Hepatocyte (in vitro differentiated cells): ENCODE data around the gene TMCC2. TPM values are rescaled to one million over a fixed set of nuclear protein-coding genes. Genes with fewer than 3 reads are reported as not detected.

Source experiments
- DNase-seq: peaks from one replicate; pipeline ENCODE4 v3.0.0-alpha.2; 2016; ENCODE audit warnings: low spot score
- H2AFZ ChIP-seq: fragments of 200-600 bp; sonication (generic); 2 replicates; pipeline ENCODE4 v1.6.0; 2016; ENCODE audit warnings: antibody characterized with exemption, mild to moderate bottlenecking
- H3K27ac ChIP-seq: fragments of 200-600 bp; sonication (generic); 2 replicates; pipeline ENCODE4 v1.5.1; 2016; ENCODE audit warnings: mild to moderate bottlenecking
- H3K27me3 ChIP-seq: fragments of 200-600 bp; sonication (generic); 2 replicates; pipeline ENCODE4 v1.6.1; 2016
- H3K36me3 ChIP-seq: fragments of 200-600 bp; sonication (generic); replicated peaks from 2 replicates; pipeline ENCODE4 v1.5.1; 2016; ENCODE audit warnings: low read depth; ENCODE audit not compliant: insufficient read depth
- H3K4me1 ChIP-seq: fragments of 200-600 bp; sonication (generic); 2 replicates; pipeline ENCODE4 v1.5.1; 2016; ENCODE audit warnings: mild to moderate bottlenecking, moderate library complexity; ENCODE audit not compliant: insufficient read depth
- H3K4me2 ChIP-seq: fragments of 200-600 bp; sonication (generic); 2 replicates; pipeline ENCODE4 v1.6.0; 2016
- H3K4me3 ChIP-seq: fragments of 200-600 bp; sonication (generic); 2 replicates; pipeline ENCODE4 v1.5.1; 2016; ENCODE audit warnings: mild to moderate bottlenecking
- H3K79me2 ChIP-seq: fragments of 200-600 bp; sonication (generic); 2 replicates; pipeline ENCODE4 v1.6.0; 2017; ENCODE audit warnings: mild to moderate bottlenecking
- H3K9me2 ChIP-seq: fragments of 200-600 bp; sonication (generic); replicated peaks from 2 replicates; pipeline ENCODE4 v1.6.0; 2017; ENCODE audit warnings: mild to moderate bottlenecking; ENCODE audit not compliant: insufficient read depth
- H3K9me3 ChIP-seq: fragments of 200-600 bp; sonication (generic); 2 replicates; pipeline ENCODE4 v1.5.1; 2016; ENCODE audit warnings: low read depth, mild to moderate bottlenecking
- H4K20me1 ChIP-seq: fragments of 200-600 bp; sonication (generic); 2 replicates; pipeline ENCODE4 v1.6.0; 2016; ENCODE audit warnings: mild to moderate bottlenecking; ENCODE audit not compliant: insufficient read depth, poor library complexity, severe bottlenecking
- CTCF ChIP-seq: fragments of 200-600 bp; sonication (generic); IDR thresholded peaks from 2 replicates; pipeline ENCODE4 v1.5.1; 2016; ENCODE audit warnings: antibody characterized with exemption, mild to moderate bottlenecking; ENCODE audit not compliant: poor library complexity
- EZH2 ChIP-seq: fragments of 200-600 bp; sonication (generic); IDR thresholded peaks from 2 replicates; pipeline ENCODE4 v1.6.1; 2016; ENCODE audit warnings: antibody characterized with exemption, mild to moderate bottlenecking, borderline replicate concordance
- EZH2phosphoT487 ChIP-seq: fragments of 200-600 bp; sonication (generic); IDR thresholded peaks from one replicate; pipeline ENCODE4 v1.6.1; 2018; ENCODE audit warnings: antibody characterized with exemption, mild to moderate bottlenecking, low read depth, moderate library complexity; ENCODE audit not compliant: unreplicated experiment, severe bottlenecking
- WGBS: methylation state at CpG from one replicate; pipeline ENCODE4 v1.1.6; 2016; ENCODE audit warnings: low lambda C conversion rate; ENCODE audit errors: missing lambda C conversion rate; 5-methylcytosine and 5-hydroxymethylcytosine counted together
- polyA plus RNA-seq: library from polyadenylated mRNA; unstranded; fragments of >200 nt; fragmentation: Nextera tagmentation; extraction: Ambion mirVana; gene quantifications from 2 replicates; pipeline ENCODE4 v1.2.1, GENCODE V29; 2016
- total RNA-seq: library from RNA; depleted of rRNA; stranded (reverse); fragments of >200 nt; gene quantifications from 2 replicates; pipeline ENCODE4 v1.2.3, GENCODE V29; 2014

The TMCC2 gene
- total and polyA plus RNA-seq, 2 experiments from 2014 or later: 2.5 to 2.9 TPM

- H3K4me2 ChIP-seq: no peak overlapping the region
- no peak overlapping the region for H2AFZ ChIP-seq
- no peak overlapping the region for H3K4me3 ChIP-seq
- no peaks in the 10 kb centered on the region for H3K79me2 ChIP-seq
- no peak overlapping the region for H3K27ac ChIP-seq
- WGBS: 86% methylated on average over 3 of the region's 3 CpGs
- no peak for DNase-seq
- H4K20me1 ChIP-seq: no peaks in the 10 kb centered on the region
- H3K36me3 ChIP-seq: no peaks in the 10 kb centered on the region
- TF ChIP-seq EZH2phosphoT487 (no peak), EZH2 (no peak), CTCF (no peak)
- H3K9me2 ChIP-seq: no peaks in the 10 kb centered on the region
- H3K27me3 ChIP-seq: no peaks in the 10 kb centered on the region
- no peaks in the 10 kb centered on the region for H3K9me3 ChIP-seq
- H3K4me1 ChIP-seq: no peaks in the 10 kb centered on the region
Observed at GRCh38 chr1:205239078-205239477, 11.3 kb downstream of the TMCC2 start.

GRCh38 chr1:205240118-205240517 is 12.4 kb downstream of the TMCC2 start:
- DNase-seq: no peak
- TF ChIP-seq EZH2 (no peak), EZH2phosphoT487 (no peak), CTCF (no peak)
- no peaks in the 10 kb centered on the region for H3K36me3 ChIP-seq
- no peak overlapping the region for H2AFZ ChIP-seq
- H3K79me2 ChIP-seq: no peaks in the 10 kb centered on the region
- no peaks in the 10 kb centered on the region for H3K9me3 ChIP-seq
- H3K4me2 ChIP-seq: no peak overlapping the region
- WGBS: 70% methylated on average over 6 of the region's 6 CpGs
- H3K4me3 ChIP-seq: no peak overlapping the region
- no peaks in the 10 kb centered on the region for H3K27me3 ChIP-seq
- no peaks in the 10 kb centered on the region for H3K4me1 ChIP-seq
- H3K9me2 ChIP-seq: no peaks in the 10 kb centered on the region
- H4K20me1 ChIP-seq: no peaks in the 10 kb centered on the region
- no peak overlapping the region for H3K27ac ChIP-seq

GRCh38 chr1:205240569-205240968 is 12.8 kb downstream of the TMCC2 start:
- H3K4me2 ChIP-seq: no peak overlapping the region
- no peaks in the 10 kb centered on the region for H3K4me1 ChIP-seq
- H2AFZ ChIP-seq: no peak overlapping the region
- no peak for DNase-seq
- WGBS: 88% methylated on average over 3 of the region's 3 CpGs
- no peaks in the 10 kb centered on the region for H3K36me3 ChIP-seq
- no peak overlapping the region for H3K4me3 ChIP-seq
- TF ChIP-seq EZH2 (no peak), CTCF (no peak), EZH2phosphoT487 (no peak)
- no peaks in the 10 kb centered on the region for H3K27me3 ChIP-seq
- no peaks in the 10 kb centered on the region for H3K9me3 ChIP-seq
- H3K27ac ChIP-seq: no peak overlapping the region
- H3K79me2 ChIP-seq: no peaks in the 10 kb centered on the region
- no peaks in the 10 kb centered on the region for H3K9me2 ChIP-seq
- no peaks in the 10 kb centered on the region for H4K20me1 ChIP-seq

- Histone ChIP-seq H3K27ac (no peak overlapping the region), H2AFZ (no peak overlapping the region), H3K9me2 (no peaks in the 10 kb centered on the region), H3K36me3 (no peaks in the 10 kb centered on the region), H3K4me1 (peaks cover 6% of the 10 kb centered on the region), H3K4me2 (no peak overlapping the region), H3K9me3 (no peaks in the 10 kb centered on the region), H3K4me3 (no peak overlapping the region), H3K79me2 (no peaks in the 10 kb centered on the region), H4K20me1 (no peaks in the 10 kb centered on the region), H3K27me3 (no peaks in the 10 kb centered on the region)
- TF ChIP-seq CTCF: no peak
- no peak for TF ChIP-seq EZH2
- no peak for TF ChIP-seq EZH2phosphoT487
- 96% methylated on average over 36 of the region's 36 CpGs for WGBS
- DNase-seq: no peak
Observed at GRCh38 chr1:205241366-205242030, 13.8 kb downstream of the TMCC2 start.
